ENCODE results near the gene DNM2.
"Not testable (repeated sequence)": the region's sequence is repeated elsewhere in the genome, so short reads cannot be mapped to it uniquely, and the experiment has no call there.

DNM2 gene

DNA sequence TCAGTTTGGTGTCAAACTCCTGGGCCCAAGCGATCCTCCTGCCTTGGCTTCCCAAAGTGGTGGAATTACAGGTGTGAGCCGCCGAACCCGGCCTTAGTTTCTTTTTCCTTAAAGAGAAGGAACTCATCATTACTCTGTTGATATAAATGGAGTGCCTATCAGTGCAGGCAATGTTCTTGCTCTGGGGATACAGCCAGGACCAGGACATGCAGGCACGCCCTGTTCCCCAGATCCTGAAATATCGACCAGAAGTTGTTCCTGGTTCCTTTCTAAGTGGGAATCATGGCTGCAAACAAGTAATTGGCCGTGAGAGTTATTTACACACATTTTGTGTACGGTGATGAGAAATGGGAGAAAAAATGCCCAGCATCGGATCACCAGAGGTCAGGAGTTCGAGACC, 8.4 kb downstream of the DNM2 start:
- no peak for DNase-seq

DNA sequence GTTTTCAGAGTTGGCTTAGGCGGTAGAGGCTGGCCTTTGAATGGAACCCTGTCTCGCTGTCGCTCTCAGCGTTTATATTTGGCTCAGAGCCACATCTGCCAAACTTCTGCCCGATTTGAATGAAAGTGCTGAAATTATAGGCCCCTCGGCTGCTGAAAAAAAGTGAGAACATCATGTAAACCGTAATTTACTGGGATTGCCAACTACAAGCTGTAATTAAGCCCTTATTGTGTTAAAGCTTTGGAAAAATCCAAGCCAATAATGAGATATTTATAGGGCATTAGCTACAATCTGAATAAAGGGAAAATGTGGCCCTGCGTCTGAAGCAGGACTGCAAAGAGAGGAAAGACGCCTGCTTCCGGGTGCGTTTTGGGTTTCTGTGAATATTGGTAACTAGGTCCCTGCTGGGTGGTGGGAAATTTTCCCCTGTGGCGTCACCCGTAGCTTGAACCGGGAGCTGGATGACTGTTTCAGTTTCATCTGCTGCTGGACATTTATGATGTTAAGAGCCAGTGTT, 9.9 kb downstream of the DNM2 start:
- DNase-seq = no peak

DNA sequence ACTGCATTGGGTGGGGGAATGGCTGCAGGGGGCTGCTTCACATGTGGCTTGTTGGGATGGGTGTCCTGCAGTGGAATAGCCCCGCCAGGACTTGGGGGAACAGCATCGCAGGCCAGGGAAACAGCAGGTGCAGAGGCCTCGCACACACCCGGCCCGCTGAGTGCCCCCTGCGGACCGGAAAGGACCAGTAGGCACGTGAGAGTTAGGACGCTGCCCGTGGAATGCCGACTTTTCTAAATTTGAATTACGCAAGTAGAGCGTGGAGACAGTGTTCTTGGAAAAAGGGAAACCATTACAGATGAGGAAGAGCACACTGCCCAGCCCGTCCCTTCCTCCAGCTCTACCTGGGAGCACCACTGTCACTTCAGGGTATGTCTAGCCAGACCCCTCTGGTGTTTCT, 11.5 kb downstream of the DNM2 start:
- no peak for DNase-seq

- DNase-seq = no peak
Measured at GRCh38 chr19:10730932-10731331, 13.1 kb downstream of the DNM2 start.

GRCh38 chr19:10735741-10736140, 17.9 kb downstream of the DNM2 start:
- no peak for DNase-seq

GRCh38 chr19:10736189-10736588, 18.3 kb downstream of the DNM2 start:
- no peak for DNase-seq

- no peak for DNase-seq
Measured at GRCh38 chr19:10736916-10737551, 19.2 kb downstream of the DNM2 start.

GRCh38 chr19:10737722-10738121, 19.8 kb downstream of the DNM2 start:
- DNase-seq = no peak

- no peak for DNase-seq
Measured at GRCh38 chr19:10740798-10741197, 22.9 kb downstream of the DNM2 start.

DNA sequence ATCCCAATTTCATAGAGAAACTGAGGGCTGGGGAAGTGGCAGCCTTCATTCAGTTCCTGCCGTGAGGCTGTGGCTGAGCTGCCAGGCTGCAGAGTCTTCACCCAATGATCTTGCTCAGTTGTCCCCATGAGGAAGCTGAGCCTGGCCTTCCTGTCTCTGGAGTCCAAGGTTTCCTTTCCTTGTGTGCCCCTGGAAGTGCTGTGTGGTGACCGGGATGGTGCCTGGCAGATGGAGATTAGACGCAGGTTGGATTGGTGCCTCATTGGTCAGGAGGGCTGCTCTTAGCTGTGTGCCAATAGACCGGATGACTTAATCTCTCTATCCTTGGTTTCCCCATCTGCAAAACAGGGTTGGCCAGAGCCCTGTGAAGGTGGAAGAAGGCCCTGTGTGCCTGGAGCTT, 24.6 kb downstream of the DNM2 start:
- no peak for DNase-seq

GRCh38 chr19:10744253-10744798, 26.4 kb downstream of the DNM2 start:
- DNase-seq = no peak

DNA sequence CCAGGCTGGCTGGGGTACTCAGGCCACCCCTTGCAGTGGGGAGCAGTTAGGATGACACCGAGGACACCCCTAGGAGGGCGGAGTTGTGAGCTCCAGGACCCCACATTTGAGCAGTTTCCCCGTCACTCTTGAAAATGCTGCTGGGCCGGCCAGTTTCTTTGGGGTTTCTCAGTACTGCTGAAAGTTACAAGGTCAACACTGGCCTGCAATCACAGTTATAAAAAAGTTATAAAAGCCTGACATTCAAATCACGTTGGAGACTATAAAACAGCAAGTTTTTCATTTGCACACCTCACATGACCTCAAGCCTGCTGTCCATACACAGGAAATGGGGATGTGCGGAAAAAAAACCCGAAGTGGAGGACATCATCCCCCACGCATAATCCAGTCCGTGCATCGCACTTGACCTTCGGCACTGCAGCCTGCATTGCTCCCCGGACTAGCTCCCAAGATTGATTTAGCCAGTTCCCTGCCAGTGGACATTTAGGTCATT, 27.0 kb downstream of the DNM2 start:
- DNase-seq = no peak

DNA sequence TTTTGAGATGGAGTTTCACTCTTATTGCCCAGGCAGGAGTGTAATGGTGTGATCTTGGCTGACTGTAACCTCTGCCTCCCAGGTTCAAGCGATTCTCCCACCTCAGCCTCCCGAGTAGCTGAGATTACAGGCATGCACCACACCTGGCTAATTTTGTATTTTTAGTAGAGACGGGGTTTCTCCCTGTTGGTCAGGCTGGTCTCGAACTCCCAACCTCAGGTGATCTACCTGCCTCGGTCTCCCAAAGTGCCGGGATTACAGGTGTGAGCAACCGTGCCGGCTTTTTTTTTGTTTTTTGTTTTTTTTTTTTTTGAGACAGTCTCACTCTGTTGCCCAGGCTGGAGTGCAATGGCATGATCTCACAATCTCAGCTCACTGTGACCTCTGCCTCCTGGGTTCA, 28.6 kb downstream of the DNM2 start:
- not testable (repeated sequence) for DNase-seq

DNA sequence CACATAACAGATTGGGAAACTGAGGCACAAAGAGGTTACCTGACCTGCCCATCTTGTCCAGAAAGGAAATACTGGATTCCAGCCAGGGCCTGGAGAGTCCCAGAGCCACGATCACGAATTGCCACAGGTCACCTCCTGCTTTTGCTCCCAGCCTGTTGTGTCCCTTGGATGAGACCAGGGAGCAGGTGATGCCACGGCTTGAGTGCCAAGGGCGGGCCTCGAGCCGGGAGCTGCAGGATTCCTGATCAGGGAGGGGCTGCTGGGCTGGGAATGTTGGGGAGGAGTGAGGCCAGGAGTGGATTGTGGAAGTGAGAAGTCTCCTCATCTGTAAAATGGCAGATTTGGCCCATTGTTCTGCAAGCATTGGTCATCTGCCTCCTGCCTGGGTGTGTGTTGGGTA, 29.4 kb downstream of the DNM2 start:
- DNase-seq = no peak

DNA sequence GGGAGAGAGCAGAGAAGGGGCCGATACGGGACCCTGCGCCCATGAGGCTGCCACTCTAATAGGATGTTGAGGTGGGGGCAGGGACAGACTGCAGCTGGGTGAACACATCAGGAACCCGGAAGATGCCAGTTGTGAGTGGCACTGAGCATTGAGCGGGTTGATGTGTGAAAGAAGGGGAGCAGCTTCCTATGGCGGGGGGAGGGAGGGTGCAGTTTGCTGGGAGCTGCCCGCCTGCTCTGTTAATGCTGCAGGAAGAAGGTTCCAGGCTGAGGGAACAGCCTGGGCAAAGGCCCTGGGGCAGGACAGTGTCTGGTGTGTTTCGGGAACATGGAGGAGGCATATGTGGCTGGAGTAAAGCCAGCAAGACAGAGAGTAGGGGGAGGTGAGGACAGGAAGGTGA, 29.8 kb downstream of the DNM2 start:
- no peak for DNase-seq

- DNase-seq = no peak
Measured at GRCh38 chr19:10748195-10748926, 30.5 kb downstream of the DNM2 start.

DNA sequence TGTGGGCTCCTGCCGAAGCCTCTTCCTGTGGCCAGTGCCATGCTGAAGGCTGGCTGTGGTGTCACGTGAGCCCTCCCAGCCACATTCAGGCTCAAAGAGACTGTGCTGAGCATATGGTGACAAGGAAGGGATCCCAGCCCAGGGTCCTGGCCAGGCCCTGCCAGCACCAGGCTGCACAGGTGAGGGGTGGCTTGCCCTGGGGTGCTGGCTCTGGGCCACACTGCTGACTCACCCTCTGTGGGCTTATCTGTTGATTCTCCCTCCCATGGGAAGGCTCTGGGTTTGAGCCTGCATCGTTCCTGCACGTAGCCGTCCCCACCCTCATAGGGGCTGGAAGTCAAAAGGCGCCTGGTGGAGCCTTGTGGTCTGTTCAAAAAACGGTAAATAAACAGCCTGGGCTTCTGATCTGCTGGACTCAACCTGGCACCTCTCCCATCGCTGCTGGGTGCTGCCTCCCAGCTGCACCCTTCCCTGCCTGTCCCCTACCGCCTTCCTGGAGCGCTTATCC, 31.1 kb downstream of the DNM2 start:
- no peak for DNase-seq

GRCh38 chr19:10749435-10750384, 31.8 kb downstream of the DNM2 start:
- no peak for DNase-seq

DNA sequence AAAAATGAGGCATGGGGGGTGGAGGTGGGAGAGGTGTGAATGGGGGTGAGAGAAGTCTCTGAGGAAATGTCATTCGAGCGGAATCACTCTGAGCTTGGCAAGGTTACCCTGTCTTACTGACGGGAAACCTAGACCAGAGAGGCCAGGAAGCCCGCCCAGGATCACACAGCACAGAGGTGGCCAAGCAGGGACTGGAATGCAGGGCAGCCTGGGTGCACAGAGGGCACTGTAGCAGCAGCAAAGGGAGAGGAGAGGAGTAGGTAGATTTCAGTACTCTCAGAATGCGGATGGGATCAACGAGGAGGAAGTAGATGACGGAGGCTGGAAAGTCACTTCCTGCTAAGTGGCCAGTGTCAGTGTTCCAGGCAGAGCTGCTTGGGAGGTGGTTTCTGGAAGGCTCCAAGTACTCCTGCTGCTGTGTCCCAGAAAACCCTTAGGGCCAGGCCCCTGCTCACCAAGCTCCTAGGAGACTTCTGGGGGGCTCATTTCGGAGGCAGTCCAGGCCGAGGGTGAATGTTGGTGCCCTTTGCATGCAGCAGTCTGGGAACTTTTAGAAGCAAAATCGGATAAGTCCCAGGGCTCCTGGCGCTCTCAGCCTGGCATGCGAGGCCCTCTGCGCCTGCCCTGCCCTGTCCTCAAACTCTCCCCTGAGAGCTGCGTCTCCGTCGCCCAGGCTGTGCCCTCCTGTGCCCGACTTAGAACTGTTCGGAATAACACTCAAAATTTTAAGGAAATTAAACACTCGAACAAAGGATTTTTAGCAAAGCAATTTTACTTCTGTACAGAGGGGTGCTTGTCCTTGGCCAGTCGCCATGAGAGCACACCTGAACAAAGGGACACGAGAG, 33.5 kb downstream of the DNM2 start:
- DNase-seq = peak in 1 of 2 donors; percentile 7

DNA sequence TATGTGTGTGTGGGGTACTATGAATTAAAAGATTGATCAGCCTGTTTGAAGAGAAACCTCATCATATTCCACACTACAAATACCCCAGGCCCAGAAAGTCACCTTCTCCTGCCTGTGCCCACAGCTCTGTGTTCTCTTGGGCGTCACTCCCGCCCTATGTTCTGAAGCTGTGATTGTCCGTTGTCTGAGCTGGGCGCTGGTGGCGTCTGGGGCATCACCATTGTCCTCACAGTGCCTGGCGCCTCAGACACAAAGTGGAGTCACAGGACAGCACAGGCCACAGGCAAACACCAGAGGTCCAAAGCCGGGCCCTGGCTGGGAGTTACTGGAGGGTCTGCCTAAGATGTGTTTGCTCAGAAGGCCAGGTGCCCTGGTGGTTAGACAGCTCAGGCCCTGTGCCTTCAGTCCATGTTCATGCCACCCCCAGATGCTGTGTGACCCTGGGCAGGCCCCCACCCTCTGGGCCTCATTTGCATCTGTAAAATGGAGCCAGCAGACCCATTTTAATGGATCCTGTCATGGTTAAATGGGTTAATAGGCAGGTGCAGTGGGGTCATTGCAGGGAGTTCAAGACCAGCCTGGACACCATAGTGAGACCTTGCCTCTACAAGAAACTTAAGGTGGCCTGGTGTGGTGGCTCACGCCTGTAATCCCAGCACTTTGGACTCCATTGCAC, 34.5 kb downstream of the DNM2 start:
- no peak for DNase-seq
